B cell (primary cell): Measurements from ENCODE around the gene EN1. TPM values are rescaled to one million over a fixed set of nuclear protein-coding genes. Genes with fewer than 3 reads are reported as not detected.

ENCODE experiments used
- ATAC-seq: fragments of 200-7000 bp; cut with Tn5 transposase; one replicate; pipeline ENCODE4 v1.10.0; 2021; ENCODE audit warnings: low read depth, mild to moderate bottlenecking, moderate number of reproducible peaks, moderate library complexity
- CTCF ChIA-PET: fragments of 350-600 bp; sonication (Branson Sonifier 250); formaldehyde crosslinking; loops from one replicate; lab custom pipeline; 2021; ENCODE audit warnings: antibody characterized with exemption, inconsistent platforms; lab: Charles Lee
- POLR2A ChIA-PET: fragments of 350-600 bp; sonication (Branson Sonifier 250); formaldehyde crosslinking; loops from one replicate; lab custom pipeline; 2021; ENCODE audit warnings: antibody characterized with exemption; lab: Charles Lee
- DNase-seq: peaks from one replicate; pipeline ENCODE4 v3.0.0; 2013
- H2AFZ ChIP-seq: 2 replicates; pipeline ENCODE4 v1.6.1; 2012; ENCODE audit warnings: mild to moderate bottlenecking, low read depth, low read length; ENCODE audit not compliant: insufficient read depth, poor library complexity, severe bottlenecking
- H3K27ac ChIP-seq, 2 donors: 1 replicate in 1 of 2; 2 replicates in 1 of 2; pipeline ENCODE4 v1.5.1; 2012 to 2013; ENCODE audit warnings: low read length in 2 of 2, mild to moderate bottlenecking in 2 of 2, moderate library complexity in 1 of 2
- H3K27me3 ChIP-seq, 4 experiments: fragments of 200-600 bp in 1 of 4; sonication (generic) in 1 of 4; replicated peaks in 1 of 4; 1 replicate in 2 of 4; 2 replicates in 2 of 4; pipeline versions ENCODE4 v1.6.1 to v1.7.0; 2013 to 2016; ENCODE audit warnings: low read length in 3 of 4, mild to moderate bottlenecking in 2 of 4, mixed read lengths in 1 of 4, moderate library complexity in 1 of 4; ENCODE audit not compliant: insufficient read depth in 4 of 4, control insufficient read depth in 3 of 4; ENCODE audit errors: control extremely low read depth in 1 of 4
- H3K36me3 ChIP-seq, 2 experiments: replicated peaks in 1 of 2; 1 replicate in 1 of 2; 2 replicates in 1 of 2; pipeline versions ENCODE4 v1.6.1 to v1.7.1; 2013; ENCODE audit warnings: low read length in 1 of 2; ENCODE audit not compliant: insufficient read depth in 2 of 2, control insufficient read depth in 1 of 2; ENCODE audit errors: control extremely low read depth in 1 of 2, extremely low read depth in 1 of 2
- H3K4me1 ChIP-seq, 2 donors: fragments of 200-600 bp in 1 of 2; sonication (generic) in 1 of 2; 1 replicate in 1 of 2; 2 replicates in 1 of 2; pipeline versions ENCODE4 v1.5.1 to v1.6.1; 2013 to 2017; ENCODE audit warnings: low read length in 2 of 2; ENCODE audit not compliant: control insufficient read depth in 2 of 2, insufficient read depth in 2 of 2
- H3K4me2 ChIP-seq: replicated peaks from 2 replicates; pipeline ENCODE3; 2012; ENCODE audit warnings: mild to moderate bottlenecking, low read depth, low read length; ENCODE audit not compliant: poor library complexity, severe bottlenecking
- H3K4me3 ChIP-seq, 5 experiments: fragments of 200-600 bp in 1 of 5; sonication (generic) in 1 of 5; 1 replicate in 3 of 5; 2 replicates in 2 of 5; pipeline versions ENCODE4 v1.5.1 to v1.7.0; 2011 to 2016; ENCODE audit warnings: low read length in 4 of 5, mild to moderate bottlenecking in 4 of 5, low read depth in 2 of 5, control low read depth in 1 of 5, moderate library complexity in 1 of 5; ENCODE audit not compliant: insufficient read depth in 1 of 5; ENCODE audit errors: control extremely low read depth in 1 of 5, extremely low read depth in 1 of 5
- H3K79me2 ChIP-seq: fragments of 200-600 bp; sonication (generic); one replicate; pipeline ENCODE4 v1.6.0; 2016; ENCODE audit warnings: low read length; ENCODE audit not compliant: control insufficient read depth, insufficient read depth
- H3K9ac ChIP-seq: fragments of 200-600 bp; sonication (generic); 2 replicates; pipeline ENCODE4 v1.6.1; 2017; ENCODE audit warnings: mild to moderate bottlenecking, low read length, moderate library complexity
- H3K9me3 ChIP-seq, 3 donors: one replicate each; pipeline versions ENCODE4 v1.6.1 to v1.7.1; 2013; ENCODE audit warnings: low read length in 2 of 3; ENCODE audit not compliant: control insufficient read depth in 2 of 3, insufficient read depth in 1 of 3; ENCODE audit errors: control extremely low read depth in 1 of 3
- H4K20me1 ChIP-seq: 2 replicates; pipeline ENCODE4 v1.6.0; 2012; ENCODE audit warnings: mild to moderate bottlenecking, low read length; ENCODE audit not compliant: insufficient read depth, control insufficient read depth, poor library complexity, severe bottlenecking
- H3K27ac Mint-ChIP-seq: one replicate; pipeline ENCODE4 v1.8.0; 2021; ENCODE audit warnings: mixed read lengths
- H3K27me3 Mint-ChIP-seq: one replicate; pipeline ENCODE4 v1.8.0; 2021; ENCODE audit warnings: mixed read lengths
- H3K4me1 Mint-ChIP-seq: one replicate; pipeline ENCODE4 v1.8.0; 2021; ENCODE audit warnings: mixed read lengths
- H3K4me3 Mint-ChIP-seq: one replicate; pipeline ENCODE4 v1.8.0; 2021; ENCODE audit warnings: mixed read lengths
- H3K9me3 Mint-ChIP-seq: one replicate; pipeline ENCODE4 v1.8.0; 2022; ENCODE audit warnings: mixed read lengths; ENCODE audit not compliant: insufficient read depth
- CTCF ChIP-seq: fragments of 200-600 bp; IDR thresholded peaks from one replicate; pipeline ENCODE4 v1.8.0; 2022; ENCODE audit warnings: antibody characterized with exemption, mild to moderate bottlenecking
- EZH2 ChIP-seq: IDR thresholded peaks from 2 replicates; pipeline ENCODE4 v1.6.1; 2012; ENCODE audit warnings: borderline replicate concordance, low read depth, mild to moderate bottlenecking, moderate library complexity, low read length; ENCODE audit not compliant: insufficient read depth, poor library complexity, severe bottlenecking
- WGBS: methylation state at CpG from one replicate; pipeline ENCODE4 v1.1.5; 2013; ENCODE audit warnings: missing lambda C conversion rate; ENCODE audit not compliant: insufficient coverage; 5-methylcytosine and 5-hydroxymethylcytosine counted together
- intact Hi-C: fragments of 100-400 bp; cut with micrococcal nuclease; formaldehyde crosslinking; loops from one replicate; pipeline ENCODE4 v1.10.0; 2022
- polyA plus RNA-seq: library from polyadenylated mRNA; depleted of rRNA; stranded (reverse); fragments of >200 nt; gene quantifications from 2 replicates; pipeline ENCODE4 v1.2.3, GENCODE V29; 2012
- total RNA-seq, 2 donors: library from RNA; stranded (reverse); fragments of 120-200 nt in 1 of 2; gene quantifications; 1 replicate in 1 of 2; 2 replicates in 1 of 2; pipeline versions ENCODE4 v1.2.3 to v1.2.4, GENCODE V29; 2013 to 2022

Gene EN1
- total and polyA plus RNA-seq, 2 donors (not counting 1 experiment from before 2014, with no cell fraction given), result not detected

- TF ChIP-seq CTCF (no peak), EZH2 (no peak)
- peaks cover 0 to 93% (median 62%) of the 10 kb centered on the region in 4 experiments for H3K27me3 ChIP-seq
Measured at GRCh38 chr2:118837621-118838020, 9.8 kb downstream of the EN1 start.

GRCh38 chr2:118837067-118837466 is 10.4 kb downstream of the EN1 start:
- ChIA-PET POLR2A (no interaction called here), CTCF (no interaction called here)
- peaks cover 23 to 28% of the 10 kb centered on the region in 2 donors for H3K4me1 ChIP-seq
- TF ChIP-seq EZH2, result no peak
- TF ChIP-seq CTCF, result no peak
- Mint-ChIP-seq H3K27ac (no peak overlapping the region), H3K4me3 (no peak overlapping the region), H3K9me3 (no peaks in the 10 kb centered on the region), H3K4me1 (peaks cover 23% of the 10 kb centered on the region), H3K27me3 (peaks cover 77% of the 10 kb centered on the region)
- H3K79me2 ChIP-seq, result no peaks in the 10 kb centered on the region
- ATAC-seq, result no peak
- H3K36me3 ChIP-seq, result no peaks in the 10 kb centered on the region
- H3K9ac ChIP-seq, result no peak overlapping the region
- H4K20me1 ChIP-seq, result no peaks in the 10 kb centered on the region
- H3K27me3 ChIP-seq, result peaks cover 0 to 93% (median 64%) of the 10 kb centered on the region in 4 experiments
- no peak overlapping the region for H3K27ac ChIP-seq
- DNase-seq, result no peak
- WGBS, result 17% methylated on average over 2 of the region's 9 CpGs
- peaks cover 0 to 26% (median 0%) of the 10 kb centered on the region in 3 donors for H3K9me3 ChIP-seq
- intact Hi-C loops, result no loop called here
- no peak overlapping the region for H2AFZ ChIP-seq
- no peak overlapping the region for H3K4me3 ChIP-seq
- no peak overlapping the region for H3K4me2 ChIP-seq

More at GRCh38 chr2:118837621-118838020, 9.8 kb downstream of the EN1 start:
- Histone ChIP-seq H4K20me1 (no peaks in the 10 kb centered on the region), H3K36me3 (no peaks in the 10 kb centered on the region), H3K4me1 (peaks cover 28 to 31% of the 10 kb centered on the region in 2 donors), H3K4me2 (no peak overlapping the region), H3K79me2 (no peaks in the 10 kb centered on the region), H3K4me3 (no peak overlapping the region), H3K9me3 (peaks cover 0 to 28% (median 0%) of the 10 kb centered on the region in 3 donors), H3K27ac (no peak overlapping the region), H2AFZ (no peak overlapping the region), H3K9ac (no peak overlapping the region)
- intact Hi-C loops, result no loop called here
- no peak for ATAC-seq
- no peak overlapping the region for H3K4me3 Mint-ChIP-seq
- ChIA-PET CTCF (no interaction called here), POLR2A (no interaction called here)
- H3K9me3 Mint-ChIP-seq, result no peaks in the 10 kb centered on the region
- peaks cover 27% of the 10 kb centered on the region for H3K4me1 Mint-ChIP-seq
- DNase-seq, result no peak
- 34% methylated on average over 2 of the region's 2 CpGs for WGBS
- H3K27me3 Mint-ChIP-seq, result peaks cover 76% of the 10 kb centered on the region
- no peak overlapping the region for H3K27ac Mint-ChIP-seq
